Vagina (tissue), 2 donors: ENCODE measurements around the gene CD48. TPM values are rescaled to one million over a fixed set of nuclear protein-coding genes. Genes with fewer than 3 reads are reported as not detected.
"Not testable (repeated sequence)": the region's sequence is repeated elsewhere in the genome, so short reads cannot be mapped to it uniquely, and the experiment has no call there.

Source experiments
- DNase-seq, 2 donors: peaks; one replicate each; pipeline ENCODE4 v3.0.0-alpha.2; 2017; ENCODE audit errors: extremely low spot score in 2 of 2
- H3K27ac ChIP-seq: fragments of 200-600 bp; sonication (generic); one replicate; pipeline ENCODE4 v1.5.1; 2019
- H3K27me3 ChIP-seq: fragments of 200-600 bp; sonication (generic); one replicate; pipeline ENCODE4 v1.5.1; 2019
- H3K36me3 ChIP-seq, 2 donors: fragments of 200-600 bp; sonication (generic); one replicate each; pipeline ENCODE4 v1.5.1; 2017 to 2019
- H3K4me1 ChIP-seq: fragments of 200-600 bp; sonication (generic); one replicate; pipeline ENCODE4 v1.5.1; 2019
- H3K4me3 ChIP-seq, 2 donors: fragments of 200-600 bp; sonication (generic); 1 replicate in 1 of 2; 2 replicates in 1 of 2; pipeline ENCODE4 v1.5.1; 2016 to 2019
- H3K9me3 ChIP-seq: fragments of 200-600 bp; sonication (generic); one replicate; pipeline ENCODE4 v1.5.1; 2019
- CTCF ChIP-seq, 3 experiments: fragments of 450-650 bp in 2 of 3; fragments of 200-600 bp in 1 of 3; sonication (generic) in 1 of 3; IDR thresholded peaks; one replicate each; pipeline ENCODE4 v1.5.1; 2017 to 2019; ENCODE audit warnings: antibody characterized with exemption in 3 of 3, mild to moderate bottlenecking in 2 of 3, moderate library complexity in 2 of 3
- POLR2A ChIP-seq, 2 donors: fragments of 450-650 bp; IDR thresholded peaks; one replicate each; pipeline ENCODE4 v1.6.1; 2017; ENCODE audit warnings: antibody characterized with exemption in 2 of 2, mild to moderate bottlenecking in 2 of 2, moderate library complexity in 2 of 2
- POLR2AphosphoS5 ChIP-seq, 2 donors: sonication (generic); formaldehyde crosslinking; IDR thresholded peaks; one replicate each; pipeline ENCODE4 v1.9.0; 2017; ENCODE audit warnings: antibody characterized with exemption in 2 of 2, mild to moderate bottlenecking in 2 of 2, low read depth in 1 of 2; ENCODE audit not compliant: insufficient read depth in 1 of 2
- intact Hi-C: fragments of 100-400 bp; cut with DNase I; formaldehyde crosslinking; loops from one replicate; pipeline ENCODE4 v1.15.1; 2023
- total RNA-seq: library from RNA; depleted of rRNA; stranded (reverse); fragments of >200 nt; gene quantifications from one replicate; pipeline ENCODE4 v1.2.3, GENCODE V29; 2016

The CD48 gene
- total RNA-seq, 1 donor from 2014 or later, result 4.7 TPM

- Histone ChIP-seq H3K27me3 (no peaks in the 10 kb centered on the region), H3K9me3 (no peaks in the 10 kb centered on the region), H3K4me3 (no peak overlapping the region), H3K4me1 (no peaks in the 10 kb centered on the region), H3K36me3 (no peaks in the 10 kb centered on the region), H3K27ac (no peak overlapping the region)
- TF ChIP-seq POLR2A (IDR thresholded peaks at IDR 0.05), result no peak
- no peak for TF ChIP-seq POLR2AphosphoS5 (IDR thresholded peaks at IDR 0.05; ENCODE audit: insufficient read depth in 1 of 2, low read depth in 1 of 2)
- TF ChIP-seq CTCF (IDR thresholded peaks at IDR 0.05), result no peak
- DNase-seq, result no peak
- intact Hi-C loops, result no loop called here
Observed at GRCh38 chr1:160704250-160704649, 7.4 kb downstream of the CD48 start.

DNA sequence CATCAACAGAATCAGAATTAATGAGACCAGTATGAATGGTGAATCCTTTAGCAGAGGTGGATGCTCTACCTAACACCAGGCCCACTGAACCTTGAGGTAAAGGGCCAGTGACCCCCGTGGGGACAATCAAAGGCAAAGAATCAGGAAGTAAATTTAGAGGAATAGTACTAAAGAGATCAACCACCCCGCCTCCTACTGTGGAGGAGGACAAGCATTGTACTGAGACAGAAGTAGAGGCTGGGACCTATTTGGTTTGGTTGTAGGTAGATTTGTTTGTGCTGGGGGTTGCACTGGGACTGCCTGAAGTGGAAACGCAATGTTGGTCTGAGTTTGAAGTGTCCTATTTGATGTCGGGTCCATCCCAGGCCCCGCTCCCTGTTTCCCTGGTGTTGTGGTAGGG is 9.5 kb downstream of the CD48 start:
- DNase-seq, result no peak
- Histone ChIP-seq H3K9me3 (no peaks in the 10 kb centered on the region), H3K27me3 (no peaks in the 10 kb centered on the region), H3K27ac (no peak overlapping the region), H3K4me3 (no peak overlapping the region), H3K36me3 (no peaks in the 10 kb centered on the region), H3K4me1 (no peaks in the 10 kb centered on the region)
- TF ChIP-seq CTCF (IDR thresholded peaks at IDR 0.05) (no peak), POLR2A (IDR thresholded peaks at IDR 0.05) (no peak), POLR2AphosphoS5 (IDR thresholded peaks at IDR 0.05; ENCODE audit: insufficient read depth in 1 of 2, low read depth in 1 of 2) (no peak)
- intact Hi-C loops, result no loop called here

GRCh38 chr1:160692390-160692789 is 19.2 kb downstream of the CD48 start:
- H3K4me3 ChIP-seq, H3K4me1 ChIP-seq, H3K27me3 ChIP-seq, H3K36me3 ChIP-seq, H3K9me3 ChIP-seq, DNase-seq, intact Hi-C loops, H3K27ac ChIP-seq: not testable (repeated sequence)

DNA sequence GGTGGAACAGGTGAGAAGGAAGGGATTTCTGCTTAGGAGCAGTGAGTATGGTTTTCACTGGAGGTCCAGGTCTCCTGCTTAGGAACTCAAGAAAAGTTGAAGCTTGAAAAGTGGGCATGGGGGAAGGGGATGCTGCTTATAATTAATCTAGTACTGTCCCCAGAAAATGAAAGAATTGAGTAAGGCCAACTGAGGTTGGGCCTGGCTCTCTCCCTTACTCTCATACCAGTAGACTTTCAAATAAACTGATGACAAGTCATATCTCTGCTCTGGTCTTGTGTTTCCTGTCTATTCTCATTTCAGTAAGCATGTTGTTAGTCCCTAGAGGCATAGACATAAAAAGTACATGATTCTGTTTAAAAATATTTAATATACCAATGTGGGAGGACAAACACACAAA is 26.4 kb downstream of the CD48 start:
- Histone ChIP-seq H3K4me1 (no peaks in the 10 kb centered on the region), H3K9me3 (no peaks in the 10 kb centered on the region), H3K27ac (no peak overlapping the region), H3K27me3 (no peaks in the 10 kb centered on the region), H3K4me3 (no peak overlapping the region), H3K36me3 (no peaks in the 10 kb centered on the region)
- DNase-seq, result no peak
- no peak for TF ChIP-seq POLR2AphosphoS5 (IDR thresholded peaks at IDR 0.05; ENCODE audit: insufficient read depth in 1 of 2, low read depth in 1 of 2)
- no peak for TF ChIP-seq POLR2A (IDR thresholded peaks at IDR 0.05)
- no peak for TF ChIP-seq CTCF (IDR thresholded peaks at IDR 0.05)
- intact Hi-C loops, result no loop called here

DNA sequence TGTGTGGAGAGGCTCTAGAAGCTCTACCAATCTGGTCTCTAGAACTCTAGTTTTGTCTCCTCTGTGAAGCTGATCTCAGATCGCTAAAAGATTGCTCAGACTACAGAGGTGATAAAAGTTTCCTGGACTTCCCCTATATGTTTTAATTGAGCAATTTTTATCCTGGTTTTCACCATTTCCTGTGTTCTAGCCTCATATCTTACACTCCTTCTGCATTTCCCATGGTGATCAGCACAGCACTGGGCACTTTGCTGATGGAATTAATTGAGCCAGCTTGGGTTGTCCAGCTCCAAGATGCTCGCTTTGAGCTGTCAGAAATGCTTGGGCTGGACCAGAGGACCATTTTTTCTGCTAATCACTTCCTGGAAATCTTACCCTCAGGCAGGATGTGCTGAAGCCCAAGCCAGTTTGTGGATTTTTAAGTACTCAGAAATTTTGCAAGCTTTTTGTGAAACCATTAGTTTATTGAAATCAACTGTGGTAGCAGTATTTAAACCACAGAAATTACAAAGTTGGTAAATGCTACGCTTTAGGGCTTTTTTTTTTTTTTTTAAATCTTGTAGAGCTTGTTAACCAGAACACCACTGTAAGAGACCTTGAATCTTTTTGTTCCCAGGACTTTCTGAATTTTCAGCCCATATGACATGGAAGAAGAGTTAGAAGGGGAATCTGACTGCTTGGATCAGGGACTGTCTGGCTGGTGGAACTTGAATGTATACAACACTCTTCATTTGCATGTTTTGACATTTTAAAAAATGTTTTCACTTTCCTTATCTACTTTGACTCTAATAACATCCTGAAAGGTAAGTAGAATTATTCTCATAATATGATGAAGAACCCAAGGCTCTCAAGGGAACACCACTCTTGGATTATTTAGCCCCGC is 28.4 kb downstream of the CD48 start:
- no peak overlapping the region for H3K27ac ChIP-seq
- no peaks in the 10 kb centered on the region for H3K27me3 ChIP-seq
- H3K4me3 ChIP-seq, result no peak overlapping the region
- no peak for DNase-seq
- intact Hi-C loops, result no loop called here
- no peaks in the 10 kb centered on the region for H3K4me1 ChIP-seq
- TF ChIP-seq POLR2A (IDR thresholded peaks at IDR 0.05), result no peak
- H3K9me3 ChIP-seq, result no peaks in the 10 kb centered on the region
- H3K36me3 ChIP-seq, result no peaks in the 10 kb centered on the region

DNA sequence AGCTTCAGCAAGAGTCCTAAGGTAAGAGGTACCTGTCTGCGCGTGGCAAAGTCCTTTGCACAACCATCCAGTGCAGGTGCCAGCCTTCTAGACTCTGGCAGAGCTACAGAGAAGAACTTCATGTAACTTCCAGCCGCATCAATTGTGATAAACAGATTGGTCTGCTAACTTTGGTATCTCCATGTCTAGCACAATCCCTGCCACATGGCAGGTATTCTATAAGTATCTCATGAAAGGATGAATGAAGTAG is 29.8 kb downstream of the CD48 start:
- Histone ChIP-seq H3K27ac (no peak overlapping the region), H3K27me3 (no peaks in the 10 kb centered on the region), H3K4me3 (no peak overlapping the region), H3K4me1 (no peaks in the 10 kb centered on the region), H3K9me3 (no peaks in the 10 kb centered on the region), H3K36me3 (no peaks in the 10 kb centered on the region)
- TF ChIP-seq CTCF (IDR thresholded peaks at IDR 0.05) (no peak), POLR2A (IDR thresholded peaks at IDR 0.05) (no peak), POLR2AphosphoS5 (IDR thresholded peaks at IDR 0.05; ENCODE audit: insufficient read depth in 1 of 2, low read depth in 1 of 2) (no peak)
- no peak for DNase-seq
- intact Hi-C loops, result no loop called here
